IMR-90 (cell line): Measurements from ENCODE around the gene CDC42BPA. TPM values are rescaled to one million over a fixed set of nuclear protein-coding genes. Genes with fewer than 3 reads are reported as not detected.

Experiments used
- ATAC-seq: fragments of 200-7000 bp; cut with Tn5 transposase; 2 replicates; pipeline ENCODE4 v1.9.1; 2020; ENCODE audit warnings: low read depth, mild to moderate bottlenecking, moderate library complexity
- BruUV-seq: library from RNA; stranded (reverse); fragments of 400-500 nt; replicated peaks from 2 replicates; lab custom pipeline; 2021; lab: Mats Ljungman, UMichigan
- CTCF ChIA-PET: fragments of 300-600 bp; formaldehyde crosslinking; extraction: SDS; loops from one replicate; lab custom pipeline; 2021; ENCODE audit warnings: antibody characterized with exemption; lab: Yijun Ruan, JAX
- POLR2A ChIA-PET: fragments of 300-600 bp; sonication (Branson Sonifier 250); formaldehyde crosslinking; loops from one replicate; lab custom pipeline; 2022; ENCODE audit warnings: antibody characterized with exemption; ENCODE audit not compliant: unreplicated experiment; lab: Charles Lee
- DNase-seq: peaks from one replicate; pipeline ENCODE4 v3.0.0; 2013
- H2AFZ ChIP-seq: replicated peaks from 2 replicates; pipeline ENCODE3; 2013; ENCODE audit warnings: low read length, mild to moderate bottlenecking; ENCODE audit not compliant: poor library complexity
- H2AK5ac ChIP-seq: 2 replicates; pipeline ENCODE4 v1.6.1; 2013; ENCODE audit warnings: low read depth, low read length, inconsistent platforms
- H2AK9ac ChIP-seq: replicated peaks from 2 replicates; pipeline ENCODE3; 2013; ENCODE audit warnings: mild to moderate bottlenecking, low read depth, low read length, moderate library complexity; ENCODE audit not compliant: poor library complexity
- H2BK120ac ChIP-seq: 2 replicates; pipeline ENCODE4 v1.6.1; 2013; ENCODE audit warnings: low read depth, low read length, inconsistent platforms
- H2BK15ac ChIP-seq: 3 replicates; pipeline ENCODE4 v1.6.1; 2013; ENCODE audit warnings: low read depth, low read length, inconsistent platforms
- H2BK20ac ChIP-seq: 2 replicates; pipeline ENCODE4 v1.6.1; 2013; ENCODE audit warnings: low read depth, mild to moderate bottlenecking, inconsistent platforms, low read length, moderate library complexity
- H2BK5ac ChIP-seq: 2 replicates; pipeline ENCODE4 v1.6.1; 2013; ENCODE audit warnings: mild to moderate bottlenecking, low read depth, low read length, inconsistent platforms; ENCODE audit not compliant: poor library complexity, severe bottlenecking
- H3K14ac ChIP-seq: replicated peaks from 2 replicates; pipeline ENCODE4 v1.6.1; 2013; ENCODE audit warnings: low read depth, low read length, inconsistent platforms
- H3K18ac ChIP-seq: 2 replicates; pipeline ENCODE4 v1.6.1; 2013; ENCODE audit warnings: low read depth, low read length, control low read depth
- H3K23ac ChIP-seq: 2 replicates; pipeline ENCODE4 v1.6.1; 2013; ENCODE audit warnings: low read depth, low read length, inconsistent platforms
- H3K27ac ChIP-seq: 2 replicates; pipeline ENCODE4 v1.5.1; 2013; ENCODE audit warnings: mild to moderate bottlenecking, control low read depth, low read length; ENCODE audit not compliant: insufficient read depth
- H3K27me3 ChIP-seq: 2 replicates; pipeline ENCODE4 v1.6.1; 2013; ENCODE audit warnings: low read length; ENCODE audit not compliant: control insufficient read depth, insufficient read depth
- H3K36me3 ChIP-seq: 2 replicates; pipeline ENCODE4 v1.6.1; 2013; ENCODE audit warnings: low read length, mixed read lengths; ENCODE audit not compliant: control insufficient read depth, insufficient read depth
- H3K4ac ChIP-seq: 2 replicates; pipeline ENCODE4 v1.6.1; 2013; ENCODE audit warnings: low read depth, low read length, inconsistent platforms
- H3K4me1 ChIP-seq: 2 replicates; pipeline ENCODE4 v1.6.1; 2013; ENCODE audit warnings: low read length, mixed read lengths; ENCODE audit not compliant: control insufficient read depth, insufficient read depth
- H3K4me2 ChIP-seq: 2 replicates; pipeline ENCODE4 v1.6.1; 2013; ENCODE audit warnings: low read depth, mild to moderate bottlenecking, control low read depth, low read length, moderate library complexity
- H3K4me3 ChIP-seq: 2 replicates; pipeline ENCODE4 v1.5.1; 2013; ENCODE audit warnings: low read depth, mild to moderate bottlenecking, control low read depth, low read length, moderate library complexity; ENCODE audit not compliant: insufficient read depth
- H3K56ac ChIP-seq: 2 replicates; pipeline ENCODE4 v1.6.1; 2013; ENCODE audit warnings: low read length, inconsistent platforms; ENCODE audit not compliant: insufficient read depth; ENCODE audit errors: extremely low read depth
- H3K79me1 ChIP-seq, 2 experiments: 2 replicates each; pipeline ENCODE4 v1.6.1; 2013; ENCODE audit warnings: low read length in 2 of 2, inconsistent platforms in 1 of 2, low read depth in 1 of 2
- H3K9ac ChIP-seq: 2 replicates; pipeline ENCODE4 v1.6.1; 2013; ENCODE audit warnings: low read depth, low read length, control low read depth
- H3K9me1 ChIP-seq: 2 replicates; pipeline ENCODE4 v1.6.1; 2013; ENCODE audit warnings: low read length, inconsistent platforms; ENCODE audit not compliant: insufficient read depth
- H3K9me3 ChIP-seq: 2 replicates; pipeline ENCODE4 v1.6.1; 2013; ENCODE audit warnings: low read length; ENCODE audit not compliant: control insufficient read depth, insufficient read depth
- H4K20me1 ChIP-seq: 2 replicates; pipeline ENCODE4 v1.6.1; 2013; ENCODE audit warnings: low read length, inconsistent platforms; ENCODE audit not compliant: insufficient read depth
- H4K5ac ChIP-seq: 2 replicates; pipeline ENCODE4 v1.6.1; 2013; ENCODE audit warnings: mild to moderate bottlenecking, low read depth, low read length, control low read depth
- H4K8ac ChIP-seq, 2 experiments: 2 replicates each; pipeline ENCODE4 v1.6.1; 2013; ENCODE audit warnings: low read depth in 2 of 2, low read length in 2 of 2, control low read depth in 1 of 2, inconsistent platforms in 1 of 2
- H4K91ac ChIP-seq: 2 replicates; pipeline ENCODE4 v1.6.1; 2013; ENCODE audit warnings: low read depth, low read length, inconsistent platforms; ENCODE audit not compliant: insufficient read depth
- CTCF ChIP-seq: conservative IDR thresholded peaks from 2 replicates; pipeline ENCODE4 v1.5.1; 2012; ENCODE audit warnings: mild to moderate bottlenecking, low read depth, low read length, improper control_type of control experiment
- FOS ChIP-seq: fragments of 150-350 bp; IDR thresholded peaks from 2 replicates; pipeline ENCODE4 v1.6.1; 2016; ENCODE audit warnings: low read depth, low read length
- MAZ ChIP-seq: IDR thresholded peaks from 2 replicates; pipeline ENCODE4 v1.6.1; 2012; ENCODE audit warnings: low read depth, mild to moderate bottlenecking, low read length, improper control_type of control experiment, moderate library complexity, borderline replicate concordance
- POLR2A ChIP-seq: IDR thresholded peaks from 2 replicates; pipeline ENCODE4 v1.6.1; 2012; ENCODE audit warnings: mild to moderate bottlenecking, low read depth, low read length
- RAD21 ChIP-seq: IDR thresholded peaks from 2 replicates; pipeline ENCODE4 v1.6.1; 2012; ENCODE audit warnings: low read length, improper control_type of control experiment
- WGBS, 2 experiments: methylation state at CpG; one replicate each; pipeline versions ENCODE4 v1.1.5 to v1.1.7; 2013; ENCODE audit warnings: missing lambda C conversion rate in 2 of 2; ENCODE audit not compliant: insufficient read length in 1 of 2; ENCODE audit errors: extremely low coverage in 2 of 2; 5-methylcytosine and 5-hydroxymethylcytosine counted together
- dilution Hi-C: fragments of 300-500 bp; cut with HindIII; formaldehyde crosslinking; loops from one replicate; pipeline ENCODE4 v1.14.3; 2018; ENCODE audit warnings: low sequenced_read_pairs; ENCODE audit not compliant: unreplicated experiment
- in situ Hi-C: fragments of 300-500 bp; cut with MboI; formaldehyde crosslinking; loops from 3 replicates; pipeline ENCODE4 v1.14.3; 2019; ENCODE audit warnings: low sequenced_read_pairs, inconsistent platforms, mixed read lengths
- intact Hi-C: fragments of 100-400 bp; cut with micrococcal nuclease; formaldehyde crosslinking; loops from 2 replicates; pipeline ENCODE4 v1.10.0; 2022
- polyA plus RNA-seq, 3 experiments: library from polyadenylated mRNA; depleted of rRNA; stranded (reverse); fragments of >200 nt; gene quantifications; 2 replicates each; pipeline ENCODE4 v1.2.3, GENCODE V29; 2012; ENCODE audit warnings: low replicate concordance in 1 of 3
- total RNA-seq: library from RNA; depleted of rRNA; stranded (reverse); fragments of >200 nt; gene quantifications from 2 replicates; pipeline ENCODE4 v1.2.3, GENCODE V29; 2012
- TF ChIP-seq, protein P1 (sequence below): fragments of 150-350 bp; IDR thresholded peaks from 2 replicates; pipeline ENCODE4 v1.6.1; 2017; ENCODE audit warnings: mild to moderate bottlenecking, antibody characterized with exemption, low read length, low read depth

CDC42BPA gene
- total and polyA plus RNA-seq, 2 of the 4 experiments (the other 2 are of a cell fraction), result 9.4 to 27.8 TPM

DNA sequence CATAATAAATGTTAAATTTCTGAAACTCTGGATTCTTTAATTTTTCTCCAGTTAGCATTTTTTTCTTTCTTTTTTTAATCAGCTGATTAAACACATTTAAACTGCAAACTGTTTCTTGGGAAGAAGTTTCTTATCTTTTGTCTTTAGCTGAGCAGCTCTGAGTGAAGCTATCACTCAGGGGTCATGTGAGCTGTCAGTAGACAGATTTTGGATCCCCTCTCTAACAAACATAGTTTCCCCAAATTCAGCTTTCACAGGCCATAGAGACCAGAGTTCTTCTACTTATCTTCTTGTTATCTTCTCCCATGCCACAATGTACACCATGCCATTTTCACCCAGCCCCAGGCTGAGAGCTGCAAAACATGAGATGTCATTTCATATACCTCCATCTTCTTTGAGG lies 148.9 kb downstream of the CDC42BPA start (continued):
- TF ChIP-seq MAZ, result no peak
- TF ChIP-seq, protein P1, sequence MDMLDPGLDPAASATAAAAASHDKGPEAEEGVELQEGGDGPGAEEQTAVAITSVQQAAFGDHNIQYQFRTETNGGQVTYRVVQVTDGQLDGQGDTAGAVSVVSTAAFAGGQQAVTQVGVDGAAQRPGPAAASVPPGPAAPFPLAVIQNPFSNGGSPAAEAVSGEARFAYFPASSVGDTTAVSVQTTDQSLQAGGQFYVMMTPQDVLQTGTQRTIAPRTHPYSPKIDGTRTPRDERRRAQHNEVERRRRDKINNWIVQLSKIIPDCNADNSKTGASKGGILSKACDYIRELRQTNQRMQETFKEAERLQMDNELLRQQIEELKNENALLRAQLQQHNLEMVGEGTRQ, result no peak
- TF ChIP-seq FOS, result no peak
- TF ChIP-seq RAD21, result no peak

- H3K4ac ChIP-seq, result no peak overlapping the region
- dilution Hi-C loops, result no loop called here
- H3K9me3 ChIP-seq, result no peaks in the 10 kb centered on the region
- H4K91ac ChIP-seq, result no peak overlapping the region
- H4K5ac ChIP-seq, result no peak overlapping the region
- no peak overlapping the region for H3K56ac ChIP-seq
- ChIA-PET POLR2A (no interaction called here), CTCF (no interaction called here)
- H3K27ac ChIP-seq, result no peak overlapping the region
- H3K27me3 ChIP-seq, result no peaks in the 10 kb centered on the region
- no peaks in the 10 kb centered on the region; the same call in none of the 2 replicates for H4K20me1 ChIP-seq
- no peak overlapping the region for H2BK5ac ChIP-seq
- no peak for DNase-seq
- no peak overlapping the region for H2BK120ac ChIP-seq
- no TSS peak for BruUV-seq
- no peak overlapping the region for H2AK9ac ChIP-seq
- in situ Hi-C loops, result no loop called here
- no peak for ATAC-seq
- no peak overlapping the region for H3K18ac ChIP-seq
- H3K36me3 ChIP-seq, result no peaks in the 10 kb centered on the region; the same call in 1 of the 2 replicates
- H4K8ac ChIP-seq, result no peak overlapping the region
- no peak overlapping the region for H3K14ac ChIP-seq
- no peak for TF ChIP-seq CTCF
- TF ChIP-seq POLR2A, result no peak
- no peak for TF ChIP-seq MAZ
- WGBS, 2 experiments, result no CpG with 5 or more reads among the region's 2 CpGs
- no peak overlapping the region for H2BK15ac ChIP-seq
- H3K4me2 ChIP-seq, result no peak overlapping the region
- H3K4me1 ChIP-seq, result no peaks in the 10 kb centered on the region
- H3K9ac ChIP-seq, result no peak overlapping the region
- H2AK5ac ChIP-seq, result no peak overlapping the region
- H2AFZ ChIP-seq, result no peak overlapping the region
- H3K23ac ChIP-seq, result no peak overlapping the region
- intact Hi-C loops, result no loop called here
- no peak overlapping the region for H2BK20ac ChIP-seq
- H3K79me1 ChIP-seq, result peaks cover 21 to 37% of the 10 kb centered on the region in 2 experiments
- H3K4me3 ChIP-seq, result no peak overlapping the region
- H3K9me1 ChIP-seq, result 0 out of 2 replicates have a peak, but pooled peaks cover 8% of the 10 kb centered on the region
Observed at GRCh38 chr1:227167276-227168101, 150.8 kb downstream of the CDC42BPA start.
